Measurements from ENCODE around the gene GLRX. TPM values are rescaled to one million over a fixed set of nuclear protein-coding genes. Genes with fewer than 3 reads are reported as not detected.

Gene GLRX
- total RNA-seq, 1 donor, result 31.6 TPM

DNA sequence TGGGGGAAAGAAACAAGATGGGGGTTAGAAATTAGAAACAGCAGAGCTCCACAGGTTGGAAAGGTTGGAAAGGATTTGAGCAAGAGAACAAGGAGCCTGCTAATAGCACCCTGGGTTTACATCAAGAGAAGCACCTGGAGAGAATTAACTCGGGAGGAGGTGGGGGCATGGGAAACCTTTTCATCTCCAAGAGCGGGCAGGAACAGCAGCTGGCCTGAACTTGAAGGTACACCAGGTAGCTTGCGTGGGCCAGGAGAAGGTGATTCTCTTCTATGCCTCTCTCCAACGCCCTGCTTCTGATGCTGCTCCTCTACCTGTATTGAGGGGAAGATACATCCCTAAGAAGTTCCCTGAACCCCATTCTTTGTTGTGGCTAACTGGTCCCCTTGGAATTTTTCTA, 37.1 kb upstream of the GLRX start:
- no peak for DNase-seq (ENCODE audit: low read depth)
- no peak overlapping the region for H3K4me3 ChIP-seq (ENCODE audit: low read depth, low read length)
- TF ChIP-seq, protein P1, sequence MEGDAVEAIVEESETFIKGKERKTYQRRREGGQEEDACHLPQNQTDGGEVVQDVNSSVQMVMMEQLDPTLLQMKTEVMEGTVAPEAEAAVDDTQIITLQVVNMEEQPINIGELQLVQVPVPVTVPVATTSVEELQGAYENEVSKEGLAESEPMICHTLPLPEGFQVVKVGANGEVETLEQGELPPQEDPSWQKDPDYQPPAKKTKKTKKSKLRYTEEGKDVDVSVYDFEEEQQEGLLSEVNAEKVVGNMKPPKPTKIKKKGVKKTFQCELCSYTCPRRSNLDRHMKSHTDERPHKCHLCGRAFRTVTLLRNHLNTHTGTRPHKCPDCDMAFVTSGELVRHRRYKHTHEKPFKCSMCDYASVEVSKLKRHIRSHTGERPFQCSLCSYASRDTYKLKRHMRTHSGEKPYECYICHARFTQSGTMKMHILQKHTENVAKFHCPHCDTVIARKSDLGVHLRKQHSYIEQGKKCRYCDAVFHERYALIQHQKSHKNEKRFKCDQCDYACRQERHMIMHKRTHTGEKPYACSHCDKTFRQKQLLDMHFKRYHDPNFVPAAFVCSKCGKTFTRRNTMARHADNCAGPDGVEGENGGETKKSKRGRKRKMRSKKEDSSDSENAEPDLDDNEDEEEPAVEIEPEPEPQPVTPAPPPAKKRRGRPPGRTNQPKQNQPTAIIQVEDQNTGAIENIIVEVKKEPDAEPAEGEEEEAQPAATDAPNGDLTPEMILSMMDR (IDR thresholded peaks at IDR 0.05; ENCODE audit: insufficient read depth, low read length), result no peak

DNA sequence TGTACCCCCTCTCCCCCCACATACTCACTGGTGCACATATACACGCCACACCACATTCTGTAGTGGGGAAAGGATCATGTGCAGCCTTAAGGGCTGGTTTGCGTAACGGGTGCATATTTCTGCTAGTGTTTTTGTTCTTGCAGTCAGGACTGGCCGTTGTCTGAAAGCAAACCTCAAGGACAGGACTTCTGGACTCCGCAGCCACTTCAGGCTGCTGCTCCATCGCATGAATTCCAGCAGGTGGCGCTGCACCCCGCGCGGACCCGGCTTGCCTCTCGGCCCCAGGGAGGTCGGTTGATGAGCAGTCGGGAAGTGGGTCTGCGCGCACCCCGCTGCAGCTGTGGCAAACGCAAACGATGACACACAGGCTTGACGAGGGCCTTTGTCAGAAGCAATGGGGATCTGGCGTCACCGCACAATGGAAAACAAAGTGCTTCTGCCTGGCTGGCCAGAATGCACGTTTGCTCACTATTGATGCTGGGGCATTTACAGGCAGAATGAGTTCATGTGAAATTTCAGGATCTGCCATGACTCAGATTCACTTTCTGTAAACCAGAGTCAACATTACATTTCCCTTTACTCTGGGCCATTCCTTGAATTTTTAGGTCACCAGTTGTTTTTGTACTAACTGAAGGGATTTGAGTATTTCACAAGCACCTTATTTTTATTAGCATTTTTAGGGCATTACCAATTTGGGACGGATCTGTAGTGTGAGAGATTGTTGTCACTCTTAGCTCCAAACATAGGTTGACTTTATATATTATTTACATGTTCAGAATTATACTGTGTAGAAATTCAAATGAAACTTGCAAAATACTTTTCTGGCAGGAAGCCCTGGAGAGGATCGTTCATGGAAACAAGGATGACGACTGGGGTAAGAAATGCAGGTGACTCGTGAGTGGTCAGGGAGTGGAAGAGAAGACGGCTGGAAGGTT, 36.4 kb upstream of the GLRX start:
- peak; percentile 98 for DNase-seq (ENCODE audit: low read depth)
- TF ChIP-seq, protein P1 (IDR thresholded peaks at IDR 0.05; ENCODE audit: insufficient read depth, low read length), result peak; percentile 96
- H3K4me3 ChIP-seq (ENCODE audit: low read depth, low read length), result peak overlapping the region; percentile 59

DNA sequence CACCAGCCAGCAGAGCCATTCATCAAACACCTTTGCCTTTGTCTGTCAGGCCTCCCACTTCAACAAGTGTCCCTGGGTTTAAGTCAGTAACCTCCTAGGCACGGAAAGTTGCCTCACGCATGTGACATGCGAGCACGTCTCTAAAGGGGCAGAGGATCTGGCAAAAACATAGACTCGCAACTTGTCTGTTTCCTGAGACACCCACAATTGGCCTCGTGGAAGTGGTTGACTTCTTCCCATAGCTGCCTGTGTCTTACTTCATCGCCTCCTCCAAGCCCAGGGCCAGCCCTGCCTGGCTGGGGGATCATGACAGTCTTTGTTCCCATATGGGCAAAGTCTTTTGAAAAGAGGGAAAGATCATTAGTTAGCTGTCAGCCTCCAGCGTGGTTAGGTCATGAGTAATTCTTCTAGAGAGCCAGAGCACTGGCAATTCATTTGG, 35.5 kb upstream of the GLRX start:
- TF ChIP-seq, protein P1 (IDR thresholded peaks at IDR 0.05; ENCODE audit: insufficient read depth, low read length), result no peak
- peak; percentile 99 for DNase-seq (ENCODE audit: low read depth)
- H3K4me3 ChIP-seq (ENCODE audit: low read depth, low read length), result peak overlapping the region; percentile 1

DNA sequence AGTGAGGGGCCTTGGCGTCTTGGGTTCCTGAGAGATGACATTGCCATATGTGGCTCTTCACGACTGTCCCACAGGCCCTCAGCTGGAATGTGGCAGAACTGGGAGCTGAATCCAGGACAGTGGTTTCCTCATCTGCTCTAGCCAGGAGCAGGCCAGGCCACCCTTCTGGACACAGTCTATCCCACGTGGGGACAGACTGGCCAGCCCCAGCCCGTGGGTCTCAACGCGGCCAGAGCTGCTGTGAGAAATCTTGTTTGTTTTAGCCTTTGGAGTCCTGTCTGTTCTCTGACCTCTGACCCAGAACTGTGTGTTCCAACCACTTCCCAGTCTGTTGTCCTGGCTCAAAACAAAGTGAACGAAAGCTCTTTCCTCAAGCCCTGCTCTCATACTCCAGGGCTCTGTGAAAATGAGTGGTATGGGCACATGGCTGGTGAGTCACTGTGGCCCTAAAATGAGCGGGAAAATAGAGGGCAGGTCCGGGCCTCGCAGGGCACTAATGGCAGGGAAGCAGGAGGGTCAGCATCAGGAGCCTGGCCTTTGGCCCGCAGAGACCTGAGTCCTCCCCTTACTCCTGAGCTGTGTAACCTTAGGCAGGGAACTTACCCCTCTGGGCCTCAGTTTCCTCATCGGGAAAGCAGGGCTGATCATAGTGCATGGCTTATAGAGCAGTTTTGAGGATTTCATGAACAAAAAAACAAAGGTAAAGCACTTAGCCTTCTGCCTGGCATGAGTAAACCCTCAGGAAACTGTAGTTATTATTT, 34.8 kb upstream of the GLRX start:
- H3K4me3 ChIP-seq (ENCODE audit: low read depth, low read length), result no peak overlapping the region
- DNase-seq (ENCODE audit: low read depth), result peak; percentile 44
- TF ChIP-seq, protein P1 (IDR thresholded peaks at IDR 0.05; ENCODE audit: insufficient read depth, low read length), result no peak

DNA sequence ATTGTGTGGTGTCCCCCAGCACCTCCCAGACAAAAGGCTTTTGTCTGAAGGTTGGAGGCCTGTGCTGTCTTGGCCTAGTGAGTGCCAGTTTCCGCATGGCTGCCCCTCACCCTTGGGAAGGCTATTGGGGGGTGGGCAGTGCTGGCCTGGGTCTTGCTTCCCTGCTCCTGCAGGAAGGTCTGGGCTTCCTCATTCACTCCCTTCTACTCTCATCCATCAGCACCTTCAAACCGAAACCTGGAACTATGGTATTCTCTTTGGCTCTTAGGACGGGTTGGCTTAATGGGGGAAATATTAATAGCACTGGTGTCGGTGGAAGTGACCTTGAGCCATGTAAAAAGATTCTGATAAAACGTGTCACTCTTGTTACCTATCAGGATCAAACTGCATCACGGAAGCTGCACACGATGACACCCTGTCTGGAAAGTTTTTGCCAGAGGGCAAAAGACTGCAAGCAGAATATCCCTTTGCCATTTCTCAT, 34.0 kb upstream of the GLRX start:
- H3K4me3 ChIP-seq (ENCODE audit: low read depth, low read length), result no peak overlapping the region
- TF ChIP-seq, protein P1 (IDR thresholded peaks at IDR 0.05; ENCODE audit: insufficient read depth, low read length), result no peak
- DNase-seq (ENCODE audit: low read depth), result no peak

DNA sequence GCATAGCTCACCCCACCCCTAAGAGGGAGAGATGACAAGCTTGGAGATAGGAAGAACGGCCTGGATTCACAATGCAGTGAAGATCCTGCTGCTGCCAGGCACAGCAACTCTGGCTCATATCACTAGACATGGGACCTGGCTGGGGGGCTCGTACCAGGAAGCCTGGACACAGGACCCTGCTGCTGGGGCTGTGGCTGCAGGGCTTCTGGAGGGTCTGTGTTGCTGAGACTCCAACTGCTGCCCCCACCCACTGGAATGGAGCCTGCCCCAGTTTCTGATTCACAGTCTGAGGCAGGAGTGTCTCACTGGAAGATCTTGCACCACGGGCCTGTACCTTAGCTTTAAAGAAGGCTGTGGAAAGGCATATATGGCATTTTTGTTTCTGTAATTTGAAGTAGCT, 31.0 kb upstream of the GLRX start:
- no peak for DNase-seq (ENCODE audit: low read depth)
- H3K4me3 ChIP-seq (ENCODE audit: low read depth, low read length), result no peak overlapping the region
- TF ChIP-seq, protein P1 (IDR thresholded peaks at IDR 0.05; ENCODE audit: insufficient read depth, low read length), result no peak

All from fibroblast of the aortic adventitia (primary cell).